ENCODE measurements around the gene CLRN3.

GRCh38 chr10:127928021-127928806 is 35.5 kb upstream of the CLRN3 start:
- TF ChIP-seq CTCF (IDR thresholded peaks at IDR 0.05; ENCODE audit: poor library complexity) (no peak), EZH2 (IDR thresholded peaks at IDR 0.05; ENCODE audit: borderline replicate concordance) (no peak), EZH2phosphoT487 (IDR thresholded peaks at IDR 0.05; ENCODE audit: low read depth, severe bottlenecking, unreplicated experiment) (no peak)
